ENCODE results near the gene CD22.

The CD22 gene

DNA sequence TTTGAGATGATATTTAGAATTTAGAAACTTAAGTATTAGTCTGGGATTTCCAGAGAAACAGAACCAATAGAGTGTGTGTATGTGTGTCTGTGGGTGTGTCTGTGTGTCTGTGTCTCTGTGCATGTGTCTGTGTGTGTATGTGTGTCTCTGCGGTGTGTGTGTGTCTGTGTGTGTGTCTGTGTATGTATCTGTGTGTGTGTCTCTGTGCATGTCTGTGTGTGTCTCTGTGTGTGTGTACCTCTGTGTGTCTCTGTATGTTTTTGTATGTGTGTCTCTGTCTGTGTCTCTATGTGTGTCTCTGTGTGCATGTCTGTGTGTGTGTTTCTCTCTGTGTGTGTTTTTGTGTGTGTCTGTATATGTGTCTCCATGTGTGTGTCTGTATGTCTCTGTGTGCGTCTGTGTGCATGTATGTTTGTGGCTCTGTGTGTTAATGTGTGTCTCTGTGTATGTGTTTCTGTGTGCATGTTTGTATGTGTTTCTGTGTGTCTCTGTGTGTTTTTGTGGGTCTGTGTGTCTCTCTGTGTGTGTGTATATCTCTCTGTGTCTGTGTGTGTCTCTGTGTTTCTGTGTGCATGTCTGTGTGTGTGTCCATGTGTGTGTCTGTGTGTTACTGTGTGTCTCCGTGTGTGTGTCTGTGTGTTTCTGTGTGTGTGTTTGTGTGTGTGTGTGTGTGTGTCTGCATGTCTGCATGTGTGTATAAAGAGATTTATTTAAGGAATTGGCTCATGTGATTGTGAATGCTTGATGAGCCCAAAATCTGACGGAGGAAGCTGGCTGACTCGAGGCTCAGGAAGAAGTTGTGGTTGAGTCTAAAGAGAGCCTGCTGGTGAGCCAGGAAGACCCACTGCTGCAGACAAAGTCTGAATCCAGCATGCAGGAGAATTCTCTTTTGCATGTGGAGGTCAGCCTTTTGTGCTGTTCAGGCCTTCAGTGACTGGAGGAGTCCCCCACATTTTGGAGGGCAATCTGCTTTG, 64.0 kb downstream of the CD22 start (continued):
- TF ChIP-seq, protein P1, sequence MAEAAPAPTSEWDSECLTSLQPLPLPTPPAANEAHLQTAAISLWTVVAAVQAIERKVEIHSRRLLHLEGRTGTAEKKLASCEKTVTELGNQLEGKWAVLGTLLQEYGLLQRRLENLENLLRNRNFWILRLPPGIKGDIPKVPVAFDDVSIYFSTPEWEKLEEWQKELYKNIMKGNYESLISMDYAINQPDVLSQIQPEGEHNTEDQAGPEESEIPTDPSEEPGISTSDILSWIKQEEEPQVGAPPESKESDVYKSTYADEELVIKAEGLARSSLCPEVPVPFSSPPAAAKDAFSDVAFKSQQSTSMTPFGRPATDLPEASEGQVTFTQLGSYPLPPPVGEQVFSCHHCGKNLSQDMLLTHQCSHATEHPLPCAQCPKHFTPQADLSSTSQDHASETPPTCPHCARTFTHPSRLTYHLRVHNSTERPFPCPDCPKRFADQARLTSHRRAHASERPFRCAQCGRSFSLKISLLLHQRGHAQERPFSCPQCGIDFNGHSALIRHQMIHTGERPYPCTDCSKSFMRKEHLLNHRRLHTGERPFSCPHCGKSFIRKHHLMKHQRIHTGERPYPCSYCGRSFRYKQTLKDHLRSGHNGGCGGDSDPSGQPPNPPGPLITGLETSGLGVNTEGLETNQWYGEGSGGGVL (tag by site-specific recombination; IDR thresholded peaks at IDR 0.05): 0 out of 2 replicates have a peak, but pooled peaks have one; percentile 13
- TF ChIP-seq ZNF2 (tag by site-specific recombination; IDR thresholded peaks at IDR 0.05): no peak
- no peak for TF ChIP-seq ZNF610 (tag by site-specific recombination; IDR thresholded peaks at IDR 0.05; ENCODE audit: borderline replicate concordance)
- no peak for TF ChIP-seq HOXD13 (CRISPR knock-in tag; IDR thresholded peaks at IDR 0.05; ENCODE audit: borderline replicate concordance)
- TF ChIP-seq ZIC2 (tag by site-specific recombination; IDR thresholded peaks at IDR 0.05): 0 out of 2 replicates have a peak, but pooled peaks have one; percentile 7
- TF ChIP-seq, protein P2, sequence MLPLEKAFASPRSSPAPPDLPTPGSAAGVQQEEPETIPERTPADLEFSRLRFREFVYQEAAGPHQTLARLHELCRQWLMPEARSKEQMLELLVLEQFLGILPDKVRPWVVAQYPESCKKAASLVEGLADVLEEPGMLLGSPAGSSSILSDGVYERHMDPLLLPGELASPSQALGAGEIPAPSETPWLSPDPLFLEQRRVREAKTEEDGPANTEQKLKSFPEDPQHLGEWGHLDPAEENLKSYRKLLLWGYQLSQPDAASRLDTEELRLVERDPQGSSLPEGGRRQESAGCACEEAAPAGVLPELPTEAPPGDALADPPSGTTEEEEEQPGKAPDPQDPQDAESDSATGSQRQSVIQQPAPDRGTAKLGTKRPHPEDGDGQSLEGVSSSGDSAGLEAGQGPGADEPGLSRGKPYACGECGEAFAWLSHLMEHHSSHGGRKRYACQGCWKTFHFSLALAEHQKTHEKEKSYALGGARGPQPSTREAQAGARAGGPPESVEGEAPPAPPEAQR (tag by site-specific recombination; IDR thresholded peaks at IDR 0.05): 0 out of 2 replicates have a peak, but pooled peaks have one; percentile 41
- no peak for TF ChIP-seq ZNF214 (tag by site-specific recombination; IDR thresholded peaks at IDR 0.05; ENCODE audit: borderline replicate concordance)
- no peak for TF ChIP-seq ZNF221 (tag by site-specific recombination; IDR thresholded peaks at IDR 0.05; ENCODE audit: borderline replicate concordance)
- TF ChIP-seq, protein P3, sequence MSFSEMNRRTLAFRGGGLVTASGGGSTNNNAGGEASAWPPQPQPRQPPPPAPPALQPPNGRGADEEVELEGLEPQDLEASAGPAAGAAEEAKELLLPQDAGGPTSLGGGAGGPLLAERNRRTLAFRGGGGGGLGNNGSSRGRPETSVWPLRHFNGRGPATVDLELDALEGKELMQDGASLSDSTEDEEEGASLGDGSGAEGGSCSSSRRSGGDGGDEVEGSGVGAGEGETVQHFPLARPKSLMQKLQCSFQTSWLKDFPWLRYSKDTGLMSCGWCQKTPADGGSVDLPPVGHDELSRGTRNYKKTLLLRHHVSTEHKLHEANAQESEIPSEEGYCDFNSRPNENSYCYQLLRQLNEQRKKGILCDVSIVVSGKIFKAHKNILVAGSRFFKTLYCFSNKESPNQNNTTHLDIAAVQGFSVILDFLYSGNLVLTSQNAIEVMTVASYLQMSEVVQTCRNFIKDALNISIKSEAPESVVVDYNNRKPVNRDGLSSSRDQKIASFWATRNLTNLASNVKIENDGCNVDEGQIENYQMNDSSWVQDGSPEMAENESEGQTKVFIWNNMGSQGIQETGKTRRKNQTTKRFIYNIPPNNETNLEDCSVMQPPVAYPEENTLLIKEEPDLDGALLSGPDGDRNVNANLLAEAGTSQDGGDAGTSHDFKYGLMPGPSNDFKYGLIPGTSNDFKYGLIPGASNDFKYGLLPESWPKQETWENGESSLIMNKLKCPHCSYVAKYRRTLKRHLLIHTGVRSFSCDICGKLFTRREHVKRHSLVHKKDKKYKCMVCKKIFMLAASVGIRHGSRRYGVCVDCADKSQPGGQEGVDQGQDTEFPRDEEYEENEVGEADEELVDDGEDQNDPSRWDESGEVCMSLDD (tag by site-specific recombination; IDR thresholded peaks at IDR 0.05): no peak
- TF ChIP-seq IKZF3 (tag by site-specific recombination; IDR thresholded peaks at IDR 0.05): no peak
- no peak for TF ChIP-seq ZNF10 (tag by site-specific recombination; IDR thresholded peaks at IDR 0.05)
- TF ChIP-seq, protein P4, sequence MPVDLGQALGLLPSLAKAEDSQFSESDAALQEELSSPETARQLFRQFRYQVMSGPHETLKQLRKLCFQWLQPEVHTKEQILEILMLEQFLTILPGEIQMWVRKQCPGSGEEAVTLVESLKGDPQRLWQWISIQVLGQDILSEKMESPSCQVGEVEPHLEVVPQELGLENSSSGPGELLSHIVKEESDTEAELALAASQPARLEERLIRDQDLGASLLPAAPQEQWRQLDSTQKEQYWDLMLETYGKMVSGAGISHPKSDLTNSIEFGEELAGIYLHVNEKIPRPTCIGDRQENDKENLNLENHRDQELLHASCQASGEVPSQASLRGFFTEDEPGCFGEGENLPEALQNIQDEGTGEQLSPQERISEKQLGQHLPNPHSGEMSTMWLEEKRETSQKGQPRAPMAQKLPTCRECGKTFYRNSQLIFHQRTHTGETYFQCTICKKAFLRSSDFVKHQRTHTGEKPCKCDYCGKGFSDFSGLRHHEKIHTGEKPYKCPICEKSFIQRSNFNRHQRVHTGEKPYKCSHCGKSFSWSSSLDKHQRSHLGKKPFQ (tag by site-specific recombination; IDR thresholded peaks at IDR 0.05): no peak
- TF ChIP-seq SP3 (tag by site-specific recombination; IDR thresholded peaks at IDR 0.05): no peak
- TF ChIP-seq, protein P5, sequence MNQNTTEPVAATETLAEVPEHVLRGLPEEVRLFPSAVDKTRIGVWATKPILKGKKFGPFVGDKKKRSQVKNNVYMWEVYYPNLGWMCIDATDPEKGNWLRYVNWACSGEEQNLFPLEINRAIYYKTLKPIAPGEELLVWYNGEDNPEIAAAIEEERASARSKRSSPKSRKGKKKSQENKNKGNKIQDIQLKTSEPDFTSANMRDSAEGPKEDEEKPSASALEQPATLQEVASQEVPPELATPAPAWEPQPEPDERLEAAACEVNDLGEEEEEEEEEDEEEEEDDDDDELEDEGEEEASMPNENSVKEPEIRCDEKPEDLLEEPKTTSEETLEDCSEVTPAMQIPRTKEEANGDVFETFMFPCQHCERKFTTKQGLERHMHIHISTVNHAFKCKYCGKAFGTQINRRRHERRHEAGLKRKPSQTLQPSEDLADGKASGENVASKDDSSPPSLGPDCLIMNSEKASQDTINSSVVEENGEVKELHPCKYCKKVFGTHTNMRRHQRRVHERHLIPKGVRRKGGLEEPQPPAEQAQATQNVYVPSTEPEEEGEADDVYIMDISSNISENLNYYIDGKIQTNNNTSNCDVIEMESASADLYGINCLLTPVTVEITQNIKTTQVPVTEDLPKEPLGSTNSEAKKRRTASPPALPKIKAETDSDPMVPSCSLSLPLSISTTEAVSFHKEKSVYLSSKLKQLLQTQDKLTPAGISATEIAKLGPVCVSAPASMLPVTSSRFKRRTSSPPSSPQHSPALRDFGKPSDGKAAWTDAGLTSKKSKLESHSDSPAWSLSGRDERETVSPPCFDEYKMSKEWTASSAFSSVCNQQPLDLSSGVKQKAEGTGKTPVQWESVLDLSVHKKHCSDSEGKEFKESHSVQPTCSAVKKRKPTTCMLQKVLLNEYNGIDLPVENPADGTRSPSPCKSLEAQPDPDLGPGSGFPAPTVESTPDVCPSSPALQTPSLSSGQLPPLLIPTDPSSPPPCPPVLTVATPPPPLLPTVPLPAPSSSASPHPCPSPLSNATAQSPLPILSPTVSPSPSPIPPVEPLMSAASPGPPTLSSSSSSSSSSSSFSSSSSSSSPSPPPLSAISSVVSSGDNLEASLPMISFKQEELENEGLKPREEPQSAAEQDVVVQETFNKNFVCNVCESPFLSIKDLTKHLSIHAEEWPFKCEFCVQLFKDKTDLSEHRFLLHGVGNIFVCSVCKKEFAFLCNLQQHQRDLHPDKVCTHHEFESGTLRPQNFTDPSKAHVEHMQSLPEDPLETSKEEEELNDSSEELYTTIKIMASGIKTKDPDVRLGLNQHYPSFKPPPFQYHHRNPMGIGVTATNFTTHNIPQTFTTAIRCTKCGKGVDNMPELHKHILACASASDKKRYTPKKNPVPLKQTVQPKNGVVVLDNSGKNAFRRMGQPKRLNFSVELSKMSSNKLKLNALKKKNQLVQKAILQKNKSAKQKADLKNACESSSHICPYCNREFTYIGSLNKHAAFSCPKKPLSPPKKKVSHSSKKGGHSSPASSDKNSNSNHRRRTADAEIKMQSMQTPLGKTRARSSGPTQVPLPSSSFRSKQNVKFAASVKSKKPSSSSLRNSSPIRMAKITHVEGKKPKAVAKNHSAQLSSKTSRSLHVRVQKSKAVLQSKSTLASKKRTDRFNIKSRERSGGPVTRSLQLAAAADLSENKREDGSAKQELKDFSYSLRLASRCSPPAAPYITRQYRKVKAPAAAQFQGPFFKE (tag by site-specific recombination; IDR thresholded peaks at IDR 0.05; ENCODE audit: borderline replicate concordance): no peak
- TF ChIP-seq, protein P6, sequence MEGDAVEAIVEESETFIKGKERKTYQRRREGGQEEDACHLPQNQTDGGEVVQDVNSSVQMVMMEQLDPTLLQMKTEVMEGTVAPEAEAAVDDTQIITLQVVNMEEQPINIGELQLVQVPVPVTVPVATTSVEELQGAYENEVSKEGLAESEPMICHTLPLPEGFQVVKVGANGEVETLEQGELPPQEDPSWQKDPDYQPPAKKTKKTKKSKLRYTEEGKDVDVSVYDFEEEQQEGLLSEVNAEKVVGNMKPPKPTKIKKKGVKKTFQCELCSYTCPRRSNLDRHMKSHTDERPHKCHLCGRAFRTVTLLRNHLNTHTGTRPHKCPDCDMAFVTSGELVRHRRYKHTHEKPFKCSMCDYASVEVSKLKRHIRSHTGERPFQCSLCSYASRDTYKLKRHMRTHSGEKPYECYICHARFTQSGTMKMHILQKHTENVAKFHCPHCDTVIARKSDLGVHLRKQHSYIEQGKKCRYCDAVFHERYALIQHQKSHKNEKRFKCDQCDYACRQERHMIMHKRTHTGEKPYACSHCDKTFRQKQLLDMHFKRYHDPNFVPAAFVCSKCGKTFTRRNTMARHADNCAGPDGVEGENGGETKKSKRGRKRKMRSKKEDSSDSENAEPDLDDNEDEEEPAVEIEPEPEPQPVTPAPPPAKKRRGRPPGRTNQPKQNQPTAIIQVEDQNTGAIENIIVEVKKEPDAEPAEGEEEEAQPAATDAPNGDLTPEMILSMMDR (tag by site-specific recombination; IDR thresholded peaks at IDR 0.05): no peak
- TF ChIP-seq ZNF391 (tag by site-specific recombination; IDR thresholded peaks at IDR 0.05; ENCODE audit: borderline replicate concordance, low read depth): no peak
- no peak for TF ChIP-seq ZNF211 (tag by site-specific recombination; IDR thresholded peaks at IDR 0.05; ENCODE audit: low read depth)
- TF ChIP-seq, protein P7, sequence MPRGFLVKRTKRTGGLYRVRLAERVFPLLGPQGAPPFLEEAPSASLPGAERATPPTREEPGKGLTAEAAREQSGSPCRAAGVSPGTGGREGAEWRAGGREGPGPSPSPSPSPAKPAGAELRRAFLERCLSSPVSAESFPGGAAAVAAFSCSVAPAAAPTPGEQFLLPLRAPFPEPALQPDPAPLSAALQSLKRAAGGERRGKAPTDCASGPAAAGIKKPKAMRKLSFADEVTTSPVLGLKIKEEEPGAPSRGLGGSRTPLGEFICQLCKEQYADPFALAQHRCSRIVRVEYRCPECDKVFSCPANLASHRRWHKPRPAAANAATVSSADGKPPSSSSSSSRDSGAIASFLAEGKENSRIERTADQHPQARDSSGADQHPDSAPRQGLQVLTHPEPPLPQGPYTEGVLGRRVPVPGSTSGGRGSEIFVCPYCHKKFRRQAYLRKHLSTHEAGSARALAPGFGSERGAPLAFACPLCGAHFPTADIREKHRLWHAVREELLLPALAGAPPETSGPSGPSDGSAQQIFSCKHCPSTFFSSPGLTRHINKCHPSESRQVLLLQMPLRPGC (tag by site-specific recombination; IDR thresholded peaks at IDR 0.05): no peak
- TF ChIP-seq ZNF19 (tag by site-specific recombination; IDR thresholded peaks at IDR 0.05; ENCODE audit: low read depth): no peak
- no peak for TF ChIP-seq SCRT1 (tag by site-specific recombination; IDR thresholded peaks at IDR 0.05; ENCODE audit: borderline replicate concordance)
